Ramos (cell line): ENCODE measurements around the gene SCGB1A1.
"Not testable (repeated sequence)": the region's sequence is repeated elsewhere in the genome, so short reads cannot be mapped to it uniquely, and the experiment has no call there.

Experiments used
- in situ Hi-C: fragments of 300-500 bp; cut with MboI; formaldehyde crosslinking; loops from one replicate; pipeline ENCODE4 v1.14.3; 2022; ENCODE audit warnings: low sequenced_read_pairs; ENCODE audit not compliant: unreplicated experiment

SCGB1A1 gene

GRCh38 chr11:62443390-62444235 lies 24.8 kb downstream of the SCGB1A1 start:
- in situ Hi-C loops: no loop called here

GRCh38 chr11:62444236-62444833 lies 25.5 kb downstream of the SCGB1A1 start:
- in situ Hi-C loops: no loop called here

DNA sequence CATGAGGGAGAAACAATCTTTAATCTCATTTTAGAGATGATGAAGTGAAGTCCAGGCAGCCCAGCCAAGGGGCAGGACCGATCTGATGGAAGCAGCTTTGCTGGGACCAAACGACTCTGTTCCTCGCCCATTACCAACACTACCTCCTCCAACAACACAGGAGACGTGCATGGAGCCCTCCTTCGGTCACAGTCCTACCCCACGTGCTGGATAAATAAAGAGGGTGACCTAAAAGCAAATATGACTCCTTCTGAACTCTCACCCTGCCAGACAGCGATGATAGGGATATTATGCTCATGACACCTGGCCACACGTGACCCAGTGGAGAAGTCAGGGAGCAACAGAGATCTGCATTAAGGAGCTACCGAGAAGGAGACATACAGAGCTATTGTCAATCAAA lies 26.0 kb downstream of the SCGB1A1 start:
- in situ Hi-C loops: no loop called here

DNA sequence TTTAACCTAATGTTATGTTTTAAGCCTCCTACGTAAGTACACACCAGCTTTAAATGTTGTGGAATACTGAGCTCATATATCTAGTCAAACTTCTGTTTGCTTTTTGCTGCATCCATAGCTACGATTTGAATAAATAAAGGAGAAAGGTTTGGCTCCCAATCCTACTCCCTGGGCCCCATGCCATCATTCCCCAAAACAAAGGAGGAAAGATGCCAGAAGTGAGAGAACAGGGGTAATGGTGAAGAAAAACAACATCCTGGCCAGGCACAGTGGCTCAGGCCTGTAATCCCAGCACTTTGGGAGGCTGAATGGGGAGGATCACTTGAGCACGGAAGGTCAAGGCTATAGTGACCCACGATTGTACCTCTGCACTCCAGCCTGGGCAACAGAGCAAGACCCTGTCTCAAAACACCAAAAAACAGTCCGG lies 26.5 kb downstream of the SCGB1A1 start:
- in situ Hi-C loops: no loop called here

DNA sequence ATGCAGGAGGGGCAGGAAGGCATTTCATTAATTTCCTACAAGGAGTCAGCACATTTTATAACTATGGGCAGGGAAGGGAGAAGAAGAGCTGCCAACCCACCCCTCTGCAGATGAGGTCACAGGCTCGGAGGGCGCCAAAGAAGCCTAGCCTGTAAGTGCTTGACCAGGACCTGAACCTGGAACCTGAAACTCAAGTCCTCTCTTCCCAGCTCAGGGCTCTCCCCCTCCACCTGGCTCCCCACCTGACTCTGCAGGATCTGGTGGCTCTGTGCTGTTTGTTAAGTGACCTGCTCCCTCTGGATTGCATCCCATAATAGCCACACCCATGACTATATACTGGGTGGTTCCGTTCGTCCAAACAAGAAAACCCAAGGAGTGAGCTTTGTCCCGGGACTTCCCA lies 27.3 kb downstream of the SCGB1A1 start:
- in situ Hi-C loops: no loop called here

- in situ Hi-C loops: no loop called here
These were observed 30.6 kb downstream of the SCGB1A1 start for GRCh38 chr11:62449451-62449851.

DNA sequence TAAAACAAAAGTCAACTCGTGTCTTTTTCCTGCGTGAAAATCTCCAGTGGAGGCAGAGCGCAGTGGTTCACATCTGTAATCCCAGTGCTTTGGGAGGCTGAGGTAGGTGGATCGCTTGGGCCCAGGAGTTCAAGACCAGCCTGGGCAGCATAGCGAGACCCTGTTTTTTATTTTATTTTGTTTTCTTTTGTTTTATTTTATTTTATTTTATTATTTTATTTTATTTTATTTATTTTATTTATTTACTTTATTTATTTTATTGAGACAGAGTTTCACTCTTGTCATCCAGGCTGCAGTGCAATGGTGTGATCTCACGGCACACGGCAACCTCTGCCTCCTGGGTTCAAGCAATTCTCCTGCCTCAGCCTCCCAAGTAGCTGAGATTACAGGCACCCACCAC lies 31.1 kb downstream of the SCGB1A1 start:
- in situ Hi-C loops: not testable (repeated sequence)

- in situ Hi-C loops: no loop called here
These were observed 31.9 kb downstream of the SCGB1A1 start for GRCh38 chr11:62450543-62451240.

DNA sequence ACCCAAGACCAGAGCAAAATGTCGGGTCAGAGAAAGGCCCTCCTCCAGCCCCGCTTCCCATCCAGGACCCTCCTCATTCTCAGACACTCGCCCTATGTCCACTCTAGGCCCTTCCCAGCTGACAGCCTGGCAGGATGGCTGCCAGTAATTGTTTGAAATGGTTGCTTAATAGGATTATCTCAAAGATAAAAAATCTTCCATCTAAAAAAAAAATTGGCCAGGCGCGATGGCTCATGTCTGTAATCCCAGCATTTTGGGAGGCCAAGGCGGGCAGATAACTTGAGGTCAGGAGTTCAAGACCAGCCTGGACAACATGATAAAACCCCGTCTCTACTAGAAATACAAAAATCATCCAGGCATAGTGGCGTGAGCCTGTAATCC lies 32.4 kb downstream of the SCGB1A1 start:
- in situ Hi-C loops: no loop called here

DNA sequence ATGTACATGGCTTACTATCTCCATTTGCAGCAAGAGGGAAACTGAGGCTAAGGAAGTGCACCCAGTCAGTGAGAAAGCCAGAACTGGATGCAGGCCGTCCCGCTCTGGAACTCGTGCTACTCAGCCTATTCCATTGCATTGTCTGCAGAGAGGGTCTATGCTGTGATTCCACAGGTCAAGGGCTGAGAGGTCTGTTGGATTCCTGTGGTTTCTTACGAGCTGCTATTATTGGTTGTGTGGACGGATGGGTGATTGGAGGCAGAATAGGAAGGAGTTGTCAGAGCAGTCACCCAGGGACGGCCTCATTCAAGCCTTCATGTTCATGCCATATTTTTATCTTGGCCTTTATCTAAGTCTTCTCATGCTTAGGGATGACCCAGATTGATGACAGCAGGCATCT lies 33.4 kb downstream of the SCGB1A1 start:
- in situ Hi-C loops: no loop called here

GRCh38 chr11:62452839-62453468 lies 34.1 kb downstream of the SCGB1A1 start:
- in situ Hi-C loops: no loop called here

DNA sequence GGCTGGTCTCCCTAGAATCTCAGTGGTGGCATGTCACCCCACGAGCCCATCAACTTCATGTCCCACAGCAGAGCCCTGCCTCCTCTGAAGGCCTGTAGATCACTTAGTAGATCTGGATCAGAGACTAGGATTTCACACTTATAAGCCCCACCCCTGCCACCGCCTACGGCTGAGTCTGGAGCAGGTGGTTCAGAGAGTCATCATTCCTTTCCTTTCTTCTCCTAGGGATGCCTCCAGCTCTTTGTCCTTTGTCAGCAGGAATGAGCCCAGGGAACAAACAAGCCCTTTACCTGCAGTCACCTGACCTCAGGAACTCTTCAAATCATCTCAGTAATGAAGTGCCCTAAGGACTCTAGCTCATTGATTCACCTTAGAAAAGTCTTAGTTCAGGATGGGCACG lies 37.8 kb downstream of the SCGB1A1 start:
- in situ Hi-C loops: no loop called here

GRCh38 chr11:62457478-62457877 lies 38.6 kb downstream of the SCGB1A1 start:
- in situ Hi-C loops: no loop called here

DNA sequence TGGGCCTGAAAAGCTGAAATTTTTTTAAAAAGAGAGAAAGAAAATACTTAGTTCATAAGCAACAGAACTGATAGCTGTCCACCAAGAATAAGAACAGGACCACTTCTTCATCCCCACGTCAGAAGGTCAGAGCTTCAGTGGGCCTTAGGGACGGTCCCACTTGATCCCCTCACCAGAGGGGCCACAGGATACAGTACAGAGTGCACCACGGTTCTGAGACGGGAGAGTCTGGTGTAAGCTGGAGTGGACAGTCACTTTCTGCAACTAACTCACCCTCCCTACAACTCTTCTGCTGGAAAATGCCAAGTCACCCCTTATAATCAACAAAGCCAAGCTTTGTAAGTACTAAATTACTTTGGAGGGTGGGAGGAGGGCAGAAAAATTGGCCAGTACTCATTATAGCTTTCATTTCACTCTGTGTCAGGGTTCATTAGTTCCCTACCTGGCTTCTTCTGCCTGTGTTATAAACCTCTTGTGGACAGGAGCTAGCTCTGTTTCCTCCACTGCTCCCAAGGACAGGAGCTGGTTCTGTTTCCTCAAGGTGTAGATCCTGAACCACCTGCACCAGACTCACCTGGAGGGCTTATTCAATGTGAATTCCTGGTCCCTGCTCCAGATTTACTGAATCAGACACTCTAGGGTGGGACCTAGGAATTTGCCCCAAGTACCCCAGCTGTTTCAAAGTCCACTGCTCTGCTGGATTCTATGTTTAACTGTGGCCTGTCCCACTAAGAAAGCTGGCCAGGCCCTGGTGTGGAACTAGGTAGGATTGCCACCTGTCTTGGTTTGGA lies 39.6 kb downstream of the SCGB1A1 start:
- in situ Hi-C loops: no loop called here

- in situ Hi-C loops: no loop called here
These were observed 40.2 kb downstream of the SCGB1A1 start for GRCh38 chr11:62459080-62459479.

DNA sequence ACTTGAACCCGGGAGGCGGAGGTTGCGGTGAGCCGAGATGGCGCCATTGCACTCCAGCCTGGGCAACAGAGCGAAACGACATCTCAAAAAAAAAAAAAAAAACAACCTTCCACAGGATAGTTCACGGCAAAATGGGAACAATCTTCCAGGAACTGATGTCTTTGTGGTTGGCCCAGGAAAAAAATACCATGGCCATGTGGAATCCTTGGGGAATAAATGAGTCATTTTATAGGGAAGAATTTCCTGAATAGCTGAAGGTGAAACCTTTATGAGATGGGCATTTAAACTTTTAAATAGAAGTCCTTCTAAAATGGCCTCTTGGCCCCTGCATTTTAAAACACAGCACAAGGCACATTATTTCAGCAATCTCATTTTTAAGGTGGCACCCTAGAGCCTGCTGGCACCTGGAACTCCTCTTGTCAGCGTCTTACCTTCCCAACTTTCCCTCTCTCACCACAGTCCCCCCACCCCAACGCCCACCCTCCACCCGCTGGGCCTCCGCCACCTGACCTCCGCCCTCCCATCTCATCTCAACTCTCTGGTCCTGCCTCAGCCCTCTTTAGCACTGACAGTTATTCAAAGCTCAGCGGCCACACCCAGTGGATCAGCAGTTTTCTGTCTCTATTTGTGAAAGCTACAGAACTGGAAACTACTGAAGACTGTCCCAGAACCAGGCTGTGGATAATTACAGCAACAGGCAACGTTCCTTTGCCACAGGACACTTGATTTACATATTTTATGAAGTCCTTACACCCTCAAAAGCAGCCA lies 43.1 kb downstream of the SCGB1A1 start:
- in situ Hi-C loops: no loop called here

DNA sequence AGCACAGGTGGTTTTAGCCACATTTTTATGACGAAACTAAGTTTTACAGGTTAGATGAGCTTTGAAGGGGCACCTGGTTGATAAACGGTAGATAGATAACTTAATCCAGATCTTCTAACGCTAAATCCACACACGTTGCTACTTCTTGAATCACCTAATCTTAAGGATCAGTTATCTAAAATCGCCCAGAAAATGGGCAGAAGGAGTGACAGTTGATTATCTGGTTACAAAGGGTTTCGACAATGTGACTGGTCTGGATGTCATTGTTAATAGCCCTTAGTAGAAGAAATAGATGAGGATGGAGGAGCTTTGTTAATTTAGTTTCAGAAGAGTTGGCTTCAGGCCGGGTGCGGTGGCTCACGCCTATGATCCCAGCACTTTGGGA lies 43.7 kb downstream of the SCGB1A1 start:
- in situ Hi-C loops: no loop called here

GRCh38 chr11:62463121-62463542 lies 44.3 kb downstream of the SCGB1A1 start:
- in situ Hi-C loops: no loop called here

GRCh38 chr11:62464655-62465054 lies 45.8 kb downstream of the SCGB1A1 start:
- in situ Hi-C loops: no loop called here
